Measurements from ENCODE around the gene IL1RL1. TPM values are rescaled to one million over a fixed set of nuclear protein-coding genes. Genes with fewer than 3 reads are reported as not detected.

Gene IL1RL1
- total RNA-seq = 10 to 100 TPM; 22.2 to 32.8 TPM

GRCh38 chr2:102310964-102311640 is at the start of gene IL1RL1:
Gene IL1RL1 (plus strand): TSS chr2:102311563. CDS start chr2:102338265, 26,702 bp downstream.
- H3K4me3 ChIP-seq = no peak within 1 kb of the TSS
- TF ChIP-seq CTCF (IDR thresholded peaks at IDR 0.05) = no peak
- H3K27me3 ChIP-seq (replicated peaks; ENCODE audit: insufficient read depth) = no peaks in the 10 kb centered on the region
- H3K27ac ChIP-seq = no peak within 1 kb of the TSS
- H3K4me1 ChIP-seq (ENCODE audit: control insufficient read depth in 1 of 2, low read depth in 2 of 2) = no peaks in the 10 kb centered on the region
- no peaks in the 10 kb centered on the region for H3K9me3 ChIP-seq
- ATAC-seq (ENCODE audit: insufficient number of reproducible peaks, low FRiP score, low read depth) (no peak), DNase-seq (ENCODE audit: low spot score) (no peak)
- H3K36me3 ChIP-seq = no peaks in the 10 kb centered on the region

GRCh38 chr2:102262216-102263129 is 48.9 kb upstream of the IL1RL1 start:
- H3K4me1 ChIP-seq (ENCODE audit: control insufficient read depth in 1 of 2, low read depth in 2 of 2) = no peaks in the 10 kb centered on the region
- no peaks in the 10 kb centered on the region for H3K36me3 ChIP-seq
- ATAC-seq (ENCODE audit: insufficient number of reproducible peaks, low FRiP score, low read depth) (no peak), DNase-seq (ENCODE audit: low spot score) (no peak)
- no peak for TF ChIP-seq CTCF (IDR thresholded peaks at IDR 0.05)
- no peaks in the 10 kb centered on the region for H3K27me3 ChIP-seq (replicated peaks; ENCODE audit: insufficient read depth)
- no peaks in the 10 kb centered on the region for H3K9me3 ChIP-seq
- no peak overlapping the region for H3K27ac ChIP-seq
- no peak overlapping the region for H3K4me3 ChIP-seq

GRCh38 chr2:102264952-102265351 is 46.4 kb upstream of the IL1RL1 start:
- no peak for DNase-seq (ENCODE audit: low spot score)
- no peak for ATAC-seq (ENCODE audit: insufficient number of reproducible peaks, low FRiP score, low read depth)
- no peak overlapping the region for H3K27ac ChIP-seq
- H3K9me3 ChIP-seq = no peaks in the 10 kb centered on the region
- H3K4me3 ChIP-seq = no peak overlapping the region
- no peak for TF ChIP-seq CTCF (IDR thresholded peaks at IDR 0.05)
- no peaks in the 10 kb centered on the region for H3K4me1 ChIP-seq (ENCODE audit: control insufficient read depth in 1 of 2, low read depth in 2 of 2)
- H3K27me3 ChIP-seq (replicated peaks; ENCODE audit: insufficient read depth) = no peaks in the 10 kb centered on the region
- H3K36me3 ChIP-seq = no peaks in the 10 kb centered on the region

- DNase-seq (ENCODE audit: low spot score) (no peak), ATAC-seq (ENCODE audit: insufficient number of reproducible peaks, low FRiP score, low read depth) (no peak)
- no peaks in the 10 kb centered on the region for H3K36me3 ChIP-seq
- H3K4me1 ChIP-seq (ENCODE audit: control insufficient read depth in 1 of 2, low read depth in 2 of 2) = no peaks in the 10 kb centered on the region
- no peak for TF ChIP-seq CTCF (IDR thresholded peaks at IDR 0.05)
- no peak overlapping the region for H3K27ac ChIP-seq
- no peaks in the 10 kb centered on the region for H3K9me3 ChIP-seq
- no peak overlapping the region for H3K4me3 ChIP-seq
- no peaks in the 10 kb centered on the region for H3K27me3 ChIP-seq (replicated peaks; ENCODE audit: insufficient read depth)
Measured at GRCh38 chr2:102266204-102266603, 45.2 kb upstream of the IL1RL1 start.

GRCh38 chr2:102267774-102268173 is 43.6 kb upstream of the IL1RL1 start:
- H3K27me3 ChIP-seq (replicated peaks; ENCODE audit: insufficient read depth) = no peaks in the 10 kb centered on the region
- H3K4me3 ChIP-seq = no peak overlapping the region
- H3K27ac ChIP-seq = no peak overlapping the region
- H3K4me1 ChIP-seq (ENCODE audit: control insufficient read depth in 1 of 2, low read depth in 2 of 2) = no peaks in the 10 kb centered on the region
- no peak for TF ChIP-seq CTCF (IDR thresholded peaks at IDR 0.05)
- no peak for DNase-seq (ENCODE audit: low spot score)
- H3K36me3 ChIP-seq = no peaks in the 10 kb centered on the region
- no peak for ATAC-seq (ENCODE audit: insufficient number of reproducible peaks, low FRiP score, low read depth)
- no peaks in the 10 kb centered on the region for H3K9me3 ChIP-seq
